Neural cell (in vitro differentiated cells): ENCODE data around the gene FAM9C.

ENCODE experiments used
- EP300 ChIP-seq: fragments of 450-650 bp; conservative IDR thresholded peaks from 2 replicates; pipeline ENCODE4 v1.6.1; 2014; ENCODE audit warnings: antibody characterized with exemption, mild to moderate bottlenecking, moderate library complexity; ENCODE audit not compliant: poor library complexity, severe bottlenecking
- EZH2 ChIP-seq: fragments of 200-600, 300-800 bp; shearing (Covaris generic), sonication (generic); IDR thresholded peaks from 2 replicates; pipeline ENCODE4 v1.6.1; 2014; ENCODE audit warnings: antibody characterized with exemption, low read length, borderline replicate concordance, mild to moderate bottlenecking; ENCODE audit not compliant: insufficient read depth, poor library complexity, severe bottlenecking
- POLR2AphosphoS5 ChIP-seq: IDR thresholded peaks from 2 replicates; pipeline ENCODE4 v1.6.1; 2012
- RAD21 ChIP-seq: fragments of 450-650 bp; conservative IDR thresholded peaks from 2 replicates; pipeline ENCODE4 v1.6.1; 2014; ENCODE audit warnings: antibody characterized with exemption, mild to moderate bottlenecking, moderate library complexity
- TF ChIP-seq, protein P1 (sequence below): fragments of 450-650 bp; IDR thresholded peaks from 2 replicates; pipeline ENCODE4 v1.5.1; 2014; ENCODE audit warnings: antibody characterized with exemption, mild to moderate bottlenecking, moderate library complexity; ENCODE audit not compliant: poor library complexity, severe bottlenecking

- TF ChIP-seq, protein P1, sequence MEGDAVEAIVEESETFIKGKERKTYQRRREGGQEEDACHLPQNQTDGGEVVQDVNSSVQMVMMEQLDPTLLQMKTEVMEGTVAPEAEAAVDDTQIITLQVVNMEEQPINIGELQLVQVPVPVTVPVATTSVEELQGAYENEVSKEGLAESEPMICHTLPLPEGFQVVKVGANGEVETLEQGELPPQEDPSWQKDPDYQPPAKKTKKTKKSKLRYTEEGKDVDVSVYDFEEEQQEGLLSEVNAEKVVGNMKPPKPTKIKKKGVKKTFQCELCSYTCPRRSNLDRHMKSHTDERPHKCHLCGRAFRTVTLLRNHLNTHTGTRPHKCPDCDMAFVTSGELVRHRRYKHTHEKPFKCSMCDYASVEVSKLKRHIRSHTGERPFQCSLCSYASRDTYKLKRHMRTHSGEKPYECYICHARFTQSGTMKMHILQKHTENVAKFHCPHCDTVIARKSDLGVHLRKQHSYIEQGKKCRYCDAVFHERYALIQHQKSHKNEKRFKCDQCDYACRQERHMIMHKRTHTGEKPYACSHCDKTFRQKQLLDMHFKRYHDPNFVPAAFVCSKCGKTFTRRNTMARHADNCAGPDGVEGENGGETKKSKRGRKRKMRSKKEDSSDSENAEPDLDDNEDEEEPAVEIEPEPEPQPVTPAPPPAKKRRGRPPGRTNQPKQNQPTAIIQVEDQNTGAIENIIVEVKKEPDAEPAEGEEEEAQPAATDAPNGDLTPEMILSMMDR = no peak
- TF ChIP-seq EP300 = no peak
- no peak for TF ChIP-seq EZH2
- TF ChIP-seq RAD21 = no peak
- TF ChIP-seq POLR2AphosphoS5 = no peak
Measured at GRCh38 chrX:13029887-13030771, 14.3 kb downstream of the FAM9C start.
